GM19351 (cell line): ENCODE data around the gene FBXW8.

ENCODE experiments used
- ATAC-seq: cut with Tn5 transposase; IDR thresholded peaks from one replicate; pipeline ENCODE4 v1.9.1; 2021; ENCODE audit warnings: mild to moderate bottlenecking, moderate library complexity; ENCODE audit not compliant: unreplicated experiment

FBXW8 gene

GRCh38 chr12:116884871-116885270 lies 25.9 kb upstream of the FBXW8 start:
- ATAC-seq: no peak

GRCh38 chr12:116885491-116885890 lies 25.3 kb upstream of the FBXW8 start:
- ATAC-seq: no peak

- ATAC-seq: no peak
Observed at GRCh38 chr12:116887244-116887643, 23.5 kb upstream of the FBXW8 start.

GRCh38 chr12:116887897-116888296 lies 22.9 kb upstream of the FBXW8 start:
- no peak for ATAC-seq

- ATAC-seq: no peak
Observed at GRCh38 chr12:116890330-116890729, 20.4 kb upstream of the FBXW8 start.

- no peak for ATAC-seq
Observed at GRCh38 chr12:116891019-116891418, 19.7 kb upstream of the FBXW8 start.

- no peak for ATAC-seq
Observed at GRCh38 chr12:116892349-116893140, 18.2 kb upstream of the FBXW8 start.

- no peak for ATAC-seq
Observed at GRCh38 chr12:116894913-116895312, 15.8 kb upstream of the FBXW8 start.

- no peak for ATAC-seq
Observed at GRCh38 chr12:116896411-116896924, 14.3 kb upstream of the FBXW8 start.

- no peak for ATAC-seq
Observed at GRCh38 chr12:116897476-116897875, 13.3 kb upstream of the FBXW8 start.

GRCh38 chr12:116898669-116899068 lies 12.1 kb upstream of the FBXW8 start:
- no peak for ATAC-seq

GRCh38 chr12:116901612-116902011 lies 9.1 kb upstream of the FBXW8 start:
- ATAC-seq: no peak

- ATAC-seq: no peak
Observed at GRCh38 chr12:116903818-116904217, 6.9 kb upstream of the FBXW8 start.

GRCh38 chr12:116906285-116906684 lies 4.5 kb upstream of the FBXW8 start:
- ATAC-seq: no peak

GRCh38 chr12:116910280-116910644 lies 488 bp upstream of the FBXW8 start:
- ATAC-seq: no peak

- ATAC-seq: no peak
Observed at GRCh38 chr12:116915326-116915725, 4.6 kb downstream of the FBXW8 start.

GRCh38 chr12:116916122-116916521 lies 5.4 kb downstream of the FBXW8 start:
- no peak for ATAC-seq

- ATAC-seq: peak; percentile 98
Observed at GRCh38 chr12:116916714-116917114, 6.0 kb downstream of the FBXW8 start.

GRCh38 chr12:116918464-116918863 lies 7.7 kb downstream of the FBXW8 start:
- no peak for ATAC-seq

- no peak for ATAC-seq
Observed at GRCh38 chr12:116919247-116919661, 8.5 kb downstream of the FBXW8 start.

- no peak for ATAC-seq
Observed at GRCh38 chr12:116919706-116920485, 9.1 kb downstream of the FBXW8 start.

GRCh38 chr12:116920939-116921338 lies 10.2 kb downstream of the FBXW8 start:
- no peak for ATAC-seq
